ENCODE data around the gene ATXN10. TPM values are rescaled to one million over a fixed set of nuclear protein-coding genes. Genes with fewer than 3 reads are reported as not detected.
"Not testable (repeated sequence)": the region's sequence is repeated elsewhere in the genome, so short reads cannot be mapped to it uniquely, and the experiment has no call there.

The ATXN10 gene
- total and polyA plus RNA-seq, 4 experiments from 2014 or later: 61.8 to 102 (median 76.3) TPM

GRCh38 chr22:45682064-45682463 is 10.4 kb downstream of the ATXN10 start:
- intact Hi-C loops (cut with micrococcal nuclease): no loop called here
- CTCF ChIA-PET (ENCODE audit: partially characterized antibody): no interaction called here
- H3K4me3 Mint-ChIP-seq: no peak overlapping the region

GRCh38 chr22:45682773-45683172 is 11.1 kb downstream of the ATXN10 start:
- H3K36me3 ChIP-seq (ENCODE audit: insufficient read depth, low read length); intact Hi-C loops (cut with micrococcal nuclease); CTCF ChIA-PET (ENCODE audit: partially characterized antibody); H3K27me3 Mint-ChIP-seq; H3K9me3 ChIP-seq (ENCODE audit: control insufficient read depth in 1 of 2, low read length in 2 of 2); H3K27me3 ChIP-seq (ENCODE audit: insufficient read depth, low read length); H3K4me3 ChIP-seq (ENCODE audit: low read length in 2 of 2); H3K27ac Mint-ChIP-seq; H3K9me3 Mint-ChIP-seq; DNase-seq; H3K36me3 Mint-ChIP-seq; POLR2A ChIA-PET (ENCODE audit: partially characterized antibody); H3K4me3 Mint-ChIP-seq; H3K27ac ChIP-seq (ENCODE audit: low read depth, low read length): not testable (repeated sequence)
- H3K4me1 ChIP-seq (ENCODE audit: insufficient read depth, low read length): peaks cover 11% of the 10 kb centered on the region
- peaks cover 13 to 35% (median 21%) of the 10 kb centered on the region in 4 donors for H3K4me1 Mint-ChIP-seq

More at GRCh38 chr22:45682064-45682463, 10.4 kb downstream of the ATXN10 start:
- DNase-seq: no peak
- Histone ChIP-seq H3K27me3 (ENCODE audit: insufficient read depth, low read length) (no peaks in the 10 kb centered on the region), H3K36me3 (ENCODE audit: insufficient read depth, low read length) (no peaks in the 10 kb centered on the region), H3K27ac (ENCODE audit: low read depth, low read length) (no peak overlapping the region), H3K4me1 (ENCODE audit: insufficient read depth, low read length) (peaks cover 11% of the 10 kb centered on the region), H3K4me3 (ENCODE audit: low read length in 2 of 2) (no peak overlapping the region), H3K9me3 (ENCODE audit: control insufficient read depth in 1 of 2, low read length in 2 of 2) (no peaks in the 10 kb centered on the region)
- POLR2A ChIA-PET (ENCODE audit: partially characterized antibody): no interaction called here
- Mint-ChIP-seq H3K4me1 (peaks cover 15 to 33% (median 22%) of the 10 kb centered on the region in 4 donors), H3K36me3 (no peaks in the 10 kb centered on the region), H3K27me3 (no peaks in the 10 kb centered on the region), H3K9me3 (no peaks in the 10 kb centered on the region), H3K27ac (no peak overlapping the region)

GRCh38 chr22:45683248-45683647 is 11.6 kb downstream of the ATXN10 start:
- H3K36me3 ChIP-seq (ENCODE audit: insufficient read depth, low read length): no peaks in the 10 kb centered on the region
- H3K4me1 Mint-ChIP-seq: peaks cover 11 to 38% (median 22%) of the 10 kb centered on the region in 4 donors
- ChIA-PET CTCF (ENCODE audit: partially characterized antibody) (no interaction called here), POLR2A (ENCODE audit: partially characterized antibody) (no interaction called here)
- no peak overlapping the region for H3K4me3 ChIP-seq (ENCODE audit: low read length in 2 of 2)
- H3K9me3 ChIP-seq (ENCODE audit: control insufficient read depth in 1 of 2, low read length in 2 of 2): no peaks in the 10 kb centered on the region
- DNase-seq: no peak
- intact Hi-C loops (cut with micrococcal nuclease): no loop called here
- no peak overlapping the region for H3K4me3 Mint-ChIP-seq
- H3K27ac ChIP-seq (ENCODE audit: low read depth, low read length): no peak overlapping the region
- no peak overlapping the region for H3K27ac Mint-ChIP-seq
- H3K36me3 Mint-ChIP-seq: no peaks in the 10 kb centered on the region
- H3K9me3 Mint-ChIP-seq: no peaks in the 10 kb centered on the region
- H3K4me1 ChIP-seq (ENCODE audit: insufficient read depth, low read length): peaks cover 11% of the 10 kb centered on the region
- H3K27me3 ChIP-seq (ENCODE audit: insufficient read depth, low read length): no peaks in the 10 kb centered on the region
- no peaks in the 10 kb centered on the region for H3K27me3 Mint-ChIP-seq

GRCh38 chr22:45683680-45684079 is 12.0 kb downstream of the ATXN10 start:
- CTCF ChIA-PET (ENCODE audit: partially characterized antibody): no interaction called here
- Histone ChIP-seq H3K27me3 (ENCODE audit: insufficient read depth, low read length) (no peaks in the 10 kb centered on the region), H3K27ac (ENCODE audit: low read depth, low read length) (no peak overlapping the region), H3K36me3 (ENCODE audit: insufficient read depth, low read length) (no peaks in the 10 kb centered on the region), H3K9me3 (ENCODE audit: control insufficient read depth in 1 of 2, low read length in 2 of 2) (no peaks in the 10 kb centered on the region), H3K4me3 (ENCODE audit: low read length in 2 of 2) (no peak overlapping the region), H3K4me1 (ENCODE audit: insufficient read depth, low read length) (peaks cover 11% of the 10 kb centered on the region)
- peaks cover 11 to 42% (median 24%) of the 10 kb centered on the region in 4 donors for H3K4me1 Mint-ChIP-seq
- no peaks in the 10 kb centered on the region for H3K9me3 Mint-ChIP-seq
- no peak for DNase-seq
- intact Hi-C loops (cut with micrococcal nuclease): no loop called here
- peaks cover 0 to 3% of the 10 kb centered on the region in 2 donors for H3K36me3 Mint-ChIP-seq
- POLR2A ChIA-PET (ENCODE audit: partially characterized antibody): no interaction called here
- H3K27me3 Mint-ChIP-seq: no peaks in the 10 kb centered on the region
- no peak overlapping the region for H3K4me3 Mint-ChIP-seq
- no peak overlapping the region for H3K27ac Mint-ChIP-seq

- Histone ChIP-seq H3K27me3 (ENCODE audit: insufficient read depth, low read length) (no peaks in the 10 kb centered on the region), H3K9me3 (ENCODE audit: control insufficient read depth in 1 of 2, low read length in 2 of 2) (no peaks in the 10 kb centered on the region), H3K27ac (ENCODE audit: low read depth, low read length) (no peak overlapping the region), H3K4me1 (ENCODE audit: insufficient read depth, low read length) (peaks cover 11% of the 10 kb centered on the region), H3K36me3 (ENCODE audit: insufficient read depth, low read length) (no peaks in the 10 kb centered on the region), H3K4me3 (ENCODE audit: low read length in 2 of 2) (no peak overlapping the region)
- H3K9me3 Mint-ChIP-seq: no peaks in the 10 kb centered on the region
- CTCF ChIA-PET (ENCODE audit: partially characterized antibody): no interaction called here
- H3K36me3 Mint-ChIP-seq: peaks cover 0 to 5% of the 10 kb centered on the region in 2 donors
- POLR2A ChIA-PET (ENCODE audit: partially characterized antibody): no interaction called here
- no peak overlapping the region for H3K4me3 Mint-ChIP-seq
- no peaks in the 10 kb centered on the region for H3K27me3 Mint-ChIP-seq
- DNase-seq: no peak
- intact Hi-C loops (cut with micrococcal nuclease): no loop called here
- H3K4me1 Mint-ChIP-seq: peaks cover 12 to 42% (median 26%) of the 10 kb centered on the region in 4 donors
- H3K27ac Mint-ChIP-seq: no peak overlapping the region
Observed at GRCh38 chr22:45684169-45684568, 12.5 kb downstream of the ATXN10 start.

- ChIA-PET CTCF (ENCODE audit: partially characterized antibody) (interaction anchor here (0.9 kb wide), 1 partner anchor 10 kb away, joined by 3 read pairs; no protein-coding TSS in a partner anchor), POLR2A (ENCODE audit: partially characterized antibody) (no interaction called here)
- Mint-ChIP-seq H3K27me3 (no peaks in the 10 kb centered on the region), H3K36me3 (peaks cover 5 to 7% of the 10 kb centered on the region in 2 donors), H3K4me3 (no peak overlapping the region), H3K9me3 (no peaks in the 10 kb centered on the region), H3K27ac (peak overlapping the region in 1 of 7 donors; percentile 3), H3K4me1 (peaks cover 16 to 42% (median 28%) of the 10 kb centered on the region in 4 donors)
- no peak for DNase-seq
- Histone ChIP-seq H3K4me1 (ENCODE audit: insufficient read depth, low read length) (peaks cover 16% of the 10 kb centered on the region), H3K36me3 (ENCODE audit: insufficient read depth, low read length) (no peaks in the 10 kb centered on the region), H3K9me3 (ENCODE audit: control insufficient read depth in 1 of 2, low read length in 2 of 2) (no peaks in the 10 kb centered on the region), H3K4me3 (ENCODE audit: low read length in 2 of 2) (no peak overlapping the region), H3K27ac (ENCODE audit: low read depth, low read length) (no peak overlapping the region), H3K27me3 (ENCODE audit: insufficient read depth, low read length) (no peaks in the 10 kb centered on the region)
- intact Hi-C loops (cut with micrococcal nuclease): no loop called here
Observed at GRCh38 chr22:45684752-45685574, 13.3 kb downstream of the ATXN10 start.

- H3K36me3 ChIP-seq (ENCODE audit: insufficient read depth, low read length): no peaks in the 10 kb centered on the region
- DNase-seq: no peak
- Mint-ChIP-seq H3K27me3 (no peaks in the 10 kb centered on the region), H3K4me3 (no peak overlapping the region), H3K27ac (peak overlapping the region in 1 of 7 donors; percentile 5), H3K9me3 (no peaks in the 10 kb centered on the region), H3K4me1 (peaks cover 19 to 50% (median 36%) of the 10 kb centered on the region in 4 donors), H3K36me3 (peaks cover 14 to 16% of the 10 kb centered on the region in 2 donors)
- ChIA-PET POLR2A (ENCODE audit: partially characterized antibody) (no interaction called here), CTCF (ENCODE audit: partially characterized antibody) (no interaction called here)
- no peak overlapping the region for H3K4me3 ChIP-seq (ENCODE audit: low read length in 2 of 2)
- no peaks in the 10 kb centered on the region for H3K27me3 ChIP-seq (ENCODE audit: insufficient read depth, low read length)
- intact Hi-C loops (cut with micrococcal nuclease): no loop called here
- H3K9me3 ChIP-seq (ENCODE audit: control insufficient read depth in 1 of 2, low read length in 2 of 2): no peaks in the 10 kb centered on the region
- H3K27ac ChIP-seq (ENCODE audit: low read depth, low read length): no peak overlapping the region
- peaks cover 25% of the 10 kb centered on the region for H3K4me1 ChIP-seq (ENCODE audit: insufficient read depth, low read length)
Observed at GRCh38 chr22:45686004-45686403, 14.4 kb downstream of the ATXN10 start.

Data from CD4-positive, alpha-beta memory T cell (primary cell).